MM.1S (cell line): Measurements from ENCODE around the gene ACSL5.

Experiments used
- DNase-seq: peaks from one replicate; pipeline ENCODE4 v3.0.0-alpha.2; 2015
- H2AFZ ChIP-seq: fragments of 300-600 bp; sonication (generic); 2 replicates; pipeline ENCODE4 v1.6.0; 2016; ENCODE audit warnings: antibody characterized with exemption, low read length
- H3F3A ChIP-seq: fragments of 300-600 bp; sonication (generic); 2 replicates; pipeline ENCODE4 v1.6.1; 2016; ENCODE audit warnings: mild to moderate bottlenecking, antibody characterized with exemption, low read length, moderate library complexity, mixed read lengths; ENCODE audit not compliant: insufficient read depth
- H3K27ac ChIP-seq: fragments of 300-600 bp; sonication (generic); 2 replicates; pipeline ENCODE4 v1.5.1; 2016; ENCODE audit warnings: mild to moderate bottlenecking, low read length
- H3K27me3 ChIP-seq: fragments of 300-600 bp; sonication (generic); replicated peaks from 2 replicates; pipeline ENCODE4 v1.6.0; 2016; ENCODE audit warnings: low read length; ENCODE audit not compliant: insufficient read depth
- H3K36me3 ChIP-seq: fragments of 300-600 bp; sonication (generic); replicated peaks from 2 replicates; pipeline ENCODE4 v1.6.1; 2016; ENCODE audit warnings: mild to moderate bottlenecking, low read length, mixed read lengths; ENCODE audit not compliant: insufficient read depth
- H3K4me1 ChIP-seq: fragments of 300-600 bp; sonication (generic); 2 replicates; pipeline ENCODE4 v1.6.1; 2016; ENCODE audit warnings: low read length, mixed read lengths
- H3K4me2 ChIP-seq: fragments of 300-600 bp; sonication (generic); 2 replicates; pipeline ENCODE4 v1.6.0; 2016; ENCODE audit warnings: low read depth, low read length
- H3K4me3 ChIP-seq: fragments of 300-600 bp; sonication (generic); 2 replicates; pipeline ENCODE4 v1.5.1; 2016; ENCODE audit warnings: low read length, mixed read lengths
- H3K79me2 ChIP-seq: fragments of 300-600 bp; sonication (generic); 2 replicates; pipeline ENCODE4 v1.6.1; 2016; ENCODE audit warnings: mixed run types, low read length, mixed read lengths
- H3K9ac ChIP-seq: fragments of 300-600 bp; sonication (generic); 2 replicates; pipeline ENCODE4 v1.6.1; 2016; ENCODE audit warnings: low read length, mixed read lengths
- H3K9me2 ChIP-seq: fragments of 300-600 bp; sonication (generic); replicated peaks from 2 replicates; pipeline ENCODE4 v1.6.1; 2016; ENCODE audit warnings: mild to moderate bottlenecking, low read length, mixed read lengths; ENCODE audit not compliant: insufficient read depth
- H3K9me3 ChIP-seq: fragments of 300-600 bp; sonication (generic); replicated peaks from 2 replicates; pipeline ENCODE4 v1.6.1; 2016; ENCODE audit warnings: mild to moderate bottlenecking, low read length, mixed read lengths; ENCODE audit not compliant: insufficient read depth
- H4K20me1 ChIP-seq: fragments of 300-600 bp; sonication (generic); 2 replicates; pipeline ENCODE4 v1.6.1; 2016; ENCODE audit warnings: mild to moderate bottlenecking, low read length, moderate library complexity, mixed read lengths; ENCODE audit not compliant: insufficient read depth
- CTCF ChIP-seq: fragments of 300-600 bp; sonication (generic); IDR thresholded peaks from 2 replicates; pipeline ENCODE4 v1.5.1; 2016; ENCODE audit warnings: antibody characterized with exemption, low read length, mixed read lengths
- EZH2 ChIP-seq: fragments of 300-600 bp; sonication (generic); optimal IDR thresholded peaks from 2 replicates; pipeline ENCODE3; 2017; ENCODE audit warnings: low read depth, mild to moderate bottlenecking, antibody characterized with exemption, low read length, mixed read lengths
- EZH2phosphoT487 ChIP-seq: fragments of 300-600 bp; sonication (generic); IDR thresholded peaks from 2 replicates; pipeline ENCODE4 v1.6.1; 2018; ENCODE audit warnings: antibody characterized with exemption, low read length

Gene ACSL5

GRCh38 chr10:112345743-112346142 is 28.2 kb upstream of the ACSL5 start:
- Histone ChIP-seq H3K79me2 (no peaks in the 10 kb centered on the region), H4K20me1 (no peaks in the 10 kb centered on the region), H3K4me2 (no peak overlapping the region), H3K4me3 (no peak overlapping the region), H3K27me3 (no peaks in the 10 kb centered on the region), H3F3A (no peaks in the 10 kb centered on the region), H3K4me1 (no peaks in the 10 kb centered on the region), H3K9me2 (no peaks in the 10 kb centered on the region), H2AFZ (no peak overlapping the region), H3K36me3 (no peaks in the 10 kb centered on the region), H3K27ac (no peak overlapping the region), H3K9me3 (no peaks in the 10 kb centered on the region), H3K9ac (no peak overlapping the region)
- no peak for TF ChIP-seq EZH2
- TF ChIP-seq CTCF: no peak
- no peak for TF ChIP-seq EZH2phosphoT487
- no peak for DNase-seq

- Histone ChIP-seq H3K9ac (no peak overlapping the region), H3K4me2 (no peak overlapping the region), H3K4me3 (no peak overlapping the region), H3K79me2 (no peaks in the 10 kb centered on the region), H3K9me2 (no peaks in the 10 kb centered on the region), H4K20me1 (no peaks in the 10 kb centered on the region), H3K36me3 (no peaks in the 10 kb centered on the region), H3K4me1 (no peaks in the 10 kb centered on the region), H3K27me3 (no peaks in the 10 kb centered on the region), H3K9me3 (no peaks in the 10 kb centered on the region), H3F3A (no peaks in the 10 kb centered on the region), H2AFZ (no peak overlapping the region), H3K27ac (no peak overlapping the region)
- no peak for DNase-seq
- TF ChIP-seq EZH2phosphoT487 (no peak), CTCF (no peak), EZH2 (no peak)
These were observed 27.1 kb upstream of the ACSL5 start for GRCh38 chr10:112346774-112347173.

- Histone ChIP-seq H3K79me2 (no peaks in the 10 kb centered on the region), H3K9me2 (no peaks in the 10 kb centered on the region), H3F3A (no peaks in the 10 kb centered on the region), H3K27ac (no peak overlapping the region), H3K4me2 (no peak overlapping the region), H4K20me1 (no peaks in the 10 kb centered on the region), H3K27me3 (no peaks in the 10 kb centered on the region), H3K4me3 (no peak overlapping the region), H3K9ac (no peak overlapping the region), H3K4me1 (no peaks in the 10 kb centered on the region), H3K9me3 (no peaks in the 10 kb centered on the region), H2AFZ (no peak overlapping the region), H3K36me3 (no peaks in the 10 kb centered on the region)
- TF ChIP-seq EZH2phosphoT487 (no peak), CTCF (no peak), EZH2 (no peak)
- DNase-seq: no peak
These were observed 25.9 kb upstream of the ACSL5 start for GRCh38 chr10:112347709-112348671.
